Right forelimb (tissue), 1 donor: Measurements from ENCODE around the gene KNOP1.
"Not testable (repeated sequence)": the region's sequence is repeated elsewhere in the genome, so short reads cannot be mapped to it uniquely, and the experiment has no call there.

Experiments used
- DNase-seq: peaks from one replicate; pipeline ENCODE4 v3.0.0-alpha.2; 2018

The KNOP1 gene

DNA sequence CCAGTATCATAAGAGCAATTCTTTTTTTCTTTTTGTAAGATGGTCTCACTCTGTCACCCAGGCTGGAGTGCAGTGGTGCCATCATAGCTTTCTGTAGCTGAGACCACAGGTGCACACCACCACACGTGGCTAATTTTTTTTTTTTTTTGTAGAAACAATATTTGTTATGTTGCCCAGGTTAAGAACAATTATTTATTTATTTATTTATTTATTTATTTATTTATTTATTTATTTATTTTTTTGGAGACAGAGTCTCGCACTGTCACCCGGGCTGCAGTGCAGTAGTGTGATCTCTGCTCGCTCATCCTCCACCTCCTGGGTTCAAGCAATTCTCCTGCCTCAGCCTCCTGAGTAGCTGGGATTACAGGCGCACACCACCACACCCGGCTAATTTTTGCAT, 38.7 kb downstream of the KNOP1 start:
- DNase-seq: not testable (repeated sequence)

DNA sequence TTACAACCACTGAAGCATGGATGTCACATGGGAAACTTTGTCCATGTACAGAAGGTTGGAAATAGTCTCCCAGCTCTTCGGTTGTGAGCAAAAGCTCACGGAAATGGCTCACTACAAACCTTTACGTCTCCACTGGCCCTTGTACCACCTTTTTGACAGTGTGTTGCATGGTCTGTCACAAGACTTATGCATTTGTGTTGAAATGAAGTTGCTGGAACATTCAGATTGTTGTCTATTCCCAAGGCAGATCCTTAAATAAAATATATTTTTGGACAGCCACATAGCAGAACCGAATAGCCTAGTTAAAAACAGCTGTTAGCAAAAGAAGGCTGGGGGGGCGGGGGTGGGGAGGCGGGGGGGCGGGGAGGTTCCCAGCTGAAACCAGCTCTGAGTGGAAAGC, 39.2 kb downstream of the KNOP1 start:
- DNase-seq: no peak

DNA sequence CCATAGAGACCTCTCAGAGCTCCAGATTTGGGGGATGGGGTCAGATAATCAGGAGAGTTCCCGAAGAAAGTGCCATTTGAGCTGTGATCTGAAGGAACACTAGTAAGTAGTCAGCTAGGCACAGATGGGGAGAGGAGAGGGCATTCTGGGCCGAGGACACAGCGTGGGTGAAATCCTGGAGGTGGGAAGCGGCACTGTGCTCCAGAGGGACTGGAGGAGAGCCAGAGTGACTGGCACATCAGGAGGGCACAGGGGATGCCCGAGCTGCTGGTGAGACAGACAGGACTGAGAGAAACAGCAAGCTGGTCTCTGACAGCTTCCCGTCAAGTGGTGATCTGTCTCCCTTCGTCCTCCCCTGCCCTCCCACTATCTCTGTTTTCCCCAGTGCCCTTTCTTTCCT, 40.6 kb downstream of the KNOP1 start:
- DNase-seq: no peak

DNA sequence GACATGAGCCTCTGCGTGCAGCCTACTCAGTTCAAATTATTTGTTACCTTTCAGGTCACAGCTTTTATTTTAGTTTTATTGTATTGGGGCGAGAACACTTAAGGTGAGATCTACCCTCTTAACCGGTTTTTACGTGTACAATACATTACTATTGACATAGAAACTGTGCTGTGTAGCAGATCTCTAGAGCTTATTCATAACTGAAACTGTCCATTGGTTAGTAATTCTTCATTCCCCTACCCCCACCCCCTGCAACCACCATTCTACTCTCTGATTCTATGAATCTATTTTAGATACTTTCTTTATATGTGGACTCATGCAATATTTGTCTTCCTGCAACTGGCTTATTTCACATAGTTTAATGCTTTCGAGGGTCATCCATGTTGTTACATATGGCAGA, 43.5 kb downstream of the KNOP1 start:
- no peak for DNase-seq

DNA sequence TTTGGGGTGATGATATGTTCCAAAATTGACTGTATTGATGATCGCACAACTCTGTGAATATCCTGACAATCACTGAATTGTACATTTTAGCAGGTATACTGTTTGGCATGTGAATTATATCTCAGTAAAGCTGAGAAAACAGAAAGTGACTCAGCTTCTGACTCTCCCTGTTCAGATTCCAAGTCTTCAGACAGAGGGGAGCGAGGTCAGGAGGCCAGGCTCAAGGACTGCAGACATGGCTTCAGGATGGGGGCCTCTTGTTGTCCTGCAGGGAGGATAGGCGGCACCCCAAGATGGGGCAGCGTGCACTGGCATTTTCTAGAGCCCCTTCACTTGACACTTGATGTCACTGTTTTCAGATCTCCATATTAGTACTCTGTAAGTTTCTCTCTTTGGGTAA, 45.6 kb downstream of the KNOP1 start:
- DNase-seq: no peak

DNA sequence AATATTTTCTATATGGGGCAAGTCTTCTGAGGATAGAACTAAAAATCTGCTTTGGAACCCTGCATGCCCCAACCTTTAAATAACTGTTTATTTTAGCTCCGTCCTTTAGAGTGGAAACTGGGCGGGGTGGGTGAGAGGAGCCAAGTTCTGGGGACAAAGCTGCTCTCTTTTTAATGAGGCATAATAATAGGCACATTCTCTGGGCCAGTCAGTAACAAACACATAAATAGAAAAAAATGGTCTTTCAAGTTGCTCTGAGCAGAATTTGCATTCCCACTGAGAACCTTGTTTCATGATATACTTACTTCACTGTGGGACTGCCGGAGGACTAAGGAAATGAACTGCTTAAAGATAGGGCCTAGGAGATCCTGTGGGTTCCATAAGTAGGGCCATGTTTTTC, 51.5 kb downstream of the KNOP1 start:
- DNase-seq: no peak

DNA sequence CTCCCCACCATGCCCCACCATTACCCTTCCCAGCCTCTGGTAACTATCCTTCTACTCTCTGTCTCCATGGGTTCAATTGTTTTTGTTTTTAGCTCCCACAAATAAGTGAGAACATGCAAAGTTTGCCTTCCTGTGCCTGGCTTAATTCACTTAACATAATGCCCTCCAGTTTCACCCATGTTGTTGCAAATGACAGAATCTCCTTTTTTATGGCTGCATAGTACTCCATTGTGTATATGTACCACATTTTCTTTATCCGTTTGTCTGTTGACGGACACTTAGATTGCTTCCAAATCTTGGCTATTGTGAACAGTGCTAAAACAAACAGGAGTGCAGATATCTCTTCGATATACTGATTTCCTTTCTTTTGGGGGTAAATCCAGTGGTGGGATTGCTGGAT, 52.7 kb downstream of the KNOP1 start:
- not testable (repeated sequence) for DNase-seq

DNA sequence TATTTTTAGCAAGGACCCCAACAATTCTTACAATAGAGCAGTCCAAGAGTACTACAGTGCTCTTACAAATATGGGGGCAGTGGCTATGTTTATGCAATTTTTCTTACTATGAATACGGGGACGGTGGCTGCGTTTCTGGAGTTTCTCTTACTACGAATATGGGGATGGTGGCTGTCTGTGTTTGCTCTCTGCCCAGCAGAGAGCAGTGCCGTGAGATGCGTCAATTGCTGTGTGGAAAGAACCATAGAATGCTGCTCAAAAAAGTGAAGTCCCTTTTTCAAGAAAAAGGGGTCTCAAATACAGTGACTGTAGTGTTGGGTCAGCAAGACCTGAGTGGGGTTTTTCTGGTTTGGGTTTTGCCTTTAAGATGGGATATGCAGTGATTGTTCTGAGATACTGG, 53.9 kb downstream of the KNOP1 start:
- no peak for DNase-seq

DNA sequence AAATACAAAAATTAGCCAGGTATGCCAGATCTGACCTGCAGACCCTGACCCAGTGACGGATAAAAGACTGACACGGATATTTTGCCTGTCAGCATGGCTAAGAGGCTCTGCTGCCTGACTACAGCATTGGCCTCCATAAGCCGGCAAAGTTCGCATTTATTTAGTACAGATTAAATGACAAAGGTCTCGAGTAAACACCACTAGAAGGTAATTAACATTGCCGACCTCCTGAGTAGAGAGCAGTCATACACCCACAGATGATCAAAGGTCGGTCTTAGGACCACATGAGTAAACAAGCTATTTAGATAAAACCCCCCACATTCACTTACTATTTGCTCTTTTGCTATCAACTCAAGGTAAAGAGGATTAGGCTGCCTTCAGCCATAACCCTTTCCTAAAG, 55.7 kb downstream of the KNOP1 start:
- no peak for DNase-seq

DNA sequence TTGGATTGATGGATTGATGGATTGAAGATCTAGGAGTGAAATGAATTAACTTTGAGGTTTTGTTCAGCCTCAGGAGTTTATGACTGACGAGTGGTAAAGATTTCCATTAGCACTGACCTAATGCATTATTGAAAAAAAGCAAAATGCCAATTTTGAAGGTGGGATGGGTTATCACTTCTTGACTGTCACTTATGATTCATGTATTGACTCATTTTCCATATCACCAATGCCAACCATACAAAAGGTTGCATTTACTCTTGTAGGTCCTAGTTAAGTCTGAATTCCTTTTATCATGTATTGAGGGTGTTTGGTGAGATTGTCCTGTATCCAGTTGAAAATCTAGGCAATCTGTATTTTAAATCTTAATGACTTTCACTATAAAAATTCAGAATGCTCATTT, 57.6 kb downstream of the KNOP1 start:
- DNase-seq: no peak

DNA sequence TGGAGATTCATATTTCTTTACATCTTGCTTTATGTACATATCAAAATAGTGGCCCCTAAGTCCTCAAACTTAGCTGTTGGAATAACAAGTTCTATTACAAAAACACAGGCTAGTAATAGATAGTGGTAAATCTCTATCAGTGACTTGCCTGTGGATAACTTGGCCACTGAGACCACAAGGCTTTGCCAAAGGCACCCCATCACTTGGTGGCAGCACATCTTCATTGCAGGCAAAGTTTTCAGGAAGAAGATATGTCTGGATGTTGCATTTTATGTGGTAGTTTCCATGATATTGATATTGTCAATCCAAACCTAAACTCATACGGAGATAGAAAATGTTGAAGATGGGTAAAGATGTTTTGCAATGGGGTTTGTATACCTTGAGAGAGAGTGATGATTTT, 58.5 kb downstream of the KNOP1 start:
- no peak for DNase-seq

DNA sequence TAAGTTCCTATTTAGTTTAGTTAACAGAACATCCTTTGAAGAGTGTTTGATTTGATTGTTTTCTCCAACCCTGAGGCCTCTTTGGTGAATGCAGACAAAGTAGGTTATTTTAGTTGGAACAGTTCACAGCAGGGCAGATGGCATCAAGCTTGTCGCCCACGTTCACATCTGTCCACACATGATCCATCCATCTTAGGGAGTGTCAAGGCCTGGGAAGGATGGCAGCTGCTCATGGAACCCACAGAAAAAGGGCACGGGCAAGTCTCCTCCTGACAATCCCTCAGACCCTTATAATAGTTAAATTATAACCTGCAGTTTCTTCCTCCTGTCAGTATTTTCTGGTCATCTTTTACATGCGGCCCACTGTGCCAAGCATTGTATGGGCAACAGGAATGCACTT, 60.2 kb downstream of the KNOP1 start:
- no peak for DNase-seq

DNA sequence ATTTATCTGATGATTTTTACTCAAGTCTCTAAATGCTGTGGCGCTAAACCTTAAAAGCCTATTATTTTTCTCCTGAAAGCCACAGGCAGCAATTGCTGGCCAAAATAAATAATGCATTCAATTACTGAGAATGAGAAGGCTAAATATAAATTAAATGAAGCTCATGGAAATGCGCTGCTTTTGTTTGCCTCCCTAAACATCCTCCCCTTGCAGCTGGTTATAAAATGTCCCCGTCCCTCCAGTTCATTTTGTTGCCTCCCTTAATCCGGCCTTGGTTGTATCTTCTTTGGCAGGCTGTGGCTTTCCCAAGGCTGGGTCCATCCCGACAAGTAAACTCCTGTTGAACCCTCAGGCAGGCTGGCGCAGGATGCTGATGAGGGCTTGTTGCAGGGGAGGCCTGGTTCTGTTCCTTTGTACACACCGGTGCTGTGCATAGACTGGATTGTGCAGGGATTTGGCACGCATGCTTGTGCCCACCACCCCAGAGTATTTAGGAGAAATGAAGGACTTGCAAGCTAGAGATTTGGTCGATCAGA, 62.7 kb downstream of the KNOP1 start:
- no peak for DNase-seq

DNA sequence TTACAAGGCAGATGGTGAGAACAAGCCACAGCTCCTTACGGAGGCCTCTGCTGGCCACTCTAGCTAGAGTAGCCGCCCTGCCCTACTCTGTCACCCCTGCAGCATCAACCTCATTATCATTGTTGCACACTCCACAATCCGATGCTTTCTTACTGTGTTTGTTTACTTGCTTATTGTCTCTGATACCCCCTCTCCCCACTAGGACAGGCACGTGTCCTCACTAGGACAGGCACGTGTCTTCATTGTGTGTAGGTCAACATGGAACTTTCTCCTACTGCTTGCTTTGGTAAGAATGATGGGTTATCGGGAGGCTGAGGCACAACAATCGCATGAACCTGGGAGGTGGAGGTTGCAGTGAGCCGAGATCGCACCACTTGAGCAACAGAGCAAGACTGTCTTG, 63.9 kb downstream of the KNOP1 start:
- DNase-seq: no peak
